ENCODE measurements around the gene ERFL. TPM values are rescaled to one million over a fixed set of nuclear protein-coding genes. Genes with fewer than 3 reads are reported as not detected.

ERFL gene
- total and polyA plus RNA-seq, 2 of the 4 experiments (the other 2 are of a cell fraction) = not detected

GRCh38 chr19:41871573-41872383 is 56.5 kb downstream of the ERFL start:
- 84% methylated on average over 8 of the region's 16 CpGs; no CpG with 5 or more reads in 1 of the 2 experiments for WGBS, 2 experiments (ENCODE audit: extremely low coverage in 2 of 2, insufficient read length in 1 of 2)
- Histone ChIP-seq H2BK20ac (ENCODE audit: low read depth, low read length) (no peak overlapping the region), H4K8ac (ENCODE audit: low read depth in 2 of 2, low read length in 2 of 2) (no peak overlapping the region), H3K9me3 (ENCODE audit: control insufficient read depth, insufficient read depth, low read length) (no peaks in the 10 kb centered on the region), H3K9ac (ENCODE audit: low read depth, low read length) (no peak overlapping the region), H3K27ac (ENCODE audit: insufficient read depth, low read length) (no peak overlapping the region), H3K4ac (ENCODE audit: low read depth, low read length) (no peak overlapping the region), H3K4me2 (ENCODE audit: low read depth, low read length) (no peak overlapping the region), H2BK5ac (ENCODE audit: low read depth, low read length, poor library complexity, severe bottlenecking) (no peak overlapping the region), H3K18ac (ENCODE audit: low read depth, low read length) (no peak overlapping the region), H3K56ac (ENCODE audit: extremely low read depth, insufficient read depth, low read length) (no peak overlapping the region), H2BK120ac (ENCODE audit: low read depth, low read length) (no peak overlapping the region), H3K9me1 (ENCODE audit: insufficient read depth, low read length) (no peaks in the 10 kb centered on the region), H4K20me1 (ENCODE audit: insufficient read depth, low read length) (peaks cover 69% of the 10 kb centered on the region), H2AK9ac (replicated peaks; ENCODE audit: low read depth, low read length, poor library complexity) (no peak overlapping the region), H3K23ac (ENCODE audit: low read depth, low read length) (no peak overlapping the region), H4K5ac (ENCODE audit: low read depth, low read length) (no peak overlapping the region), H2AK5ac (ENCODE audit: low read depth, low read length) (no peak overlapping the region), H3K4me3 (ENCODE audit: insufficient read depth, low read depth, low read length) (no peak overlapping the region), H3K14ac (replicated peaks; ENCODE audit: low read depth, low read length) (no peak overlapping the region), H2AFZ (replicated peaks; ENCODE audit: low read length, poor library complexity) (no peak overlapping the region), H4K91ac (ENCODE audit: insufficient read depth, low read depth, low read length) (no peak overlapping the region), H2BK15ac (ENCODE audit: low read depth, low read length) (no peak overlapping the region), H3K36me3 (ENCODE audit: control insufficient read depth, insufficient read depth, low read length) (peaks cover 51% of the 10 kb centered on the region), H3K27me3 (ENCODE audit: control insufficient read depth, insufficient read depth, low read length) (no peaks in the 10 kb centered on the region; the same call in 1 of the 2 replicates), H3K4me1 (ENCODE audit: control insufficient read depth, insufficient read depth, low read length) (peaks cover 2% of the 10 kb centered on the region; the same call in 1 of the 2 replicates), H3K79me1 (ENCODE audit: low read depth in 1 of 2, low read length in 2 of 2) (peaks cover 13 to 32% of the 10 kb centered on the region in 2 experiments)
- dilution Hi-C loops (cut with HindIII; ENCODE audit: low sequenced_read_pairs, unreplicated experiment) = no loop called here
- no TSS peak for BruUV-seq (replicated peaks)
- ATAC-seq (ENCODE audit: low read depth) = no peak
- intact Hi-C loops (cut with micrococcal nuclease) = no loop called here
- in situ Hi-C loops (cut with MboI; ENCODE audit: low sequenced_read_pairs) = no loop called here
- CTCF ChIA-PET = no interaction called here
- POLR2A ChIA-PET (ENCODE audit: unreplicated experiment) = no interaction called here
- DNase-seq = no peak
- no peak for TF ChIP-seq MAFK (IDR thresholded peaks at IDR 0.05; ENCODE audit: low read depth, low read length)
- TF ChIP-seq CHD1 (IDR thresholded peaks at IDR 0.05; ENCODE audit: low read depth, low read length) = no peak
- TF ChIP-seq CEBPB (IDR thresholded peaks at IDR 0.05; ENCODE audit: low read depth, low read length) = no peak

All from IMR-90 (cell line).